ENCODE data around the gene HABP2. TPM values are rescaled to one million over a fixed set of nuclear protein-coding genes. Genes with fewer than 3 reads are reported as not detected.

Gene HABP2
- polyA plus RNA-seq (2013, experiment 1 of 2; ENCODE audit: insufficient read length): not detected
- polyA plus RNA-seq (2013, experiment 2 of 2; ENCODE audit: insufficient read length): not detected

- DNase-seq: no peak
These were observed at the start of gene HABP2 for GRCh38 chr10:113552701-113553100. Gene HABP2 (plus strand): TSS chr10:113553053. CDS start chr10:113553122, 69 bp downstream.

GRCh38 chr10:113503930-113504329 lies 48.9 kb upstream of the HABP2 start:
- no peak for DNase-seq

- no peak for DNase-seq
These were observed 48.4 kb upstream of the HABP2 start for GRCh38 chr10:113504423-113504822.

GRCh38 chr10:113506476-113506875 lies 46.4 kb upstream of the HABP2 start:
- no peak for DNase-seq

- DNase-seq: no peak
These were observed 41.4 kb upstream of the HABP2 start for GRCh38 chr10:113511419-113511818.

- DNase-seq: no peak
These were observed 37.7 kb upstream of the HABP2 start for GRCh38 chr10:113515161-113515560.

GRCh38 chr10:113515601-113516000 lies 37.3 kb upstream of the HABP2 start:
- no peak for DNase-seq

GRCh38 chr10:113516061-113516460 lies 36.8 kb upstream of the HABP2 start:
- DNase-seq: no peak

GRCh38 chr10:113517165-113517900 lies 35.5 kb upstream of the HABP2 start:
- DNase-seq: no peak

- no peak for DNase-seq
These were observed 35.0 kb upstream of the HABP2 start for GRCh38 chr10:113517901-113518260.

- DNase-seq: no peak
These were observed 34.4 kb upstream of the HABP2 start for GRCh38 chr10:113518415-113518814.

- peak; percentile 44 for DNase-seq
These were observed 33.8 kb upstream of the HABP2 start for GRCh38 chr10:113518816-113519591.

GRCh38 chr10:113519681-113520115 lies 33.2 kb upstream of the HABP2 start:
- no peak for DNase-seq

GRCh38 chr10:113520261-113520660 lies 32.6 kb upstream of the HABP2 start:
- DNase-seq: no peak

- DNase-seq: peak; percentile 73
These were observed 32.0 kb upstream of the HABP2 start for GRCh38 chr10:113520690-113521474.

- no peak for DNase-seq
These were observed 31.4 kb upstream of the HABP2 start for GRCh38 chr10:113521475-113521795.

GRCh38 chr10:113522460-113522859 lies 30.4 kb upstream of the HABP2 start:
- no peak for DNase-seq

- DNase-seq: no peak
These were observed 29.8 kb upstream of the HABP2 start for GRCh38 chr10:113523071-113523470.

GRCh38 chr10:113523628-113524027 lies 29.2 kb upstream of the HABP2 start:
- DNase-seq: no peak

- DNase-seq: no peak
These were observed 28.7 kb upstream of the HABP2 start for GRCh38 chr10:113524120-113524519.

- peak; percentile 67 for DNase-seq
These were observed 28.0 kb upstream of the HABP2 start for GRCh38 chr10:113524539-113525490.

- no peak for DNase-seq
These were observed 27.1 kb upstream of the HABP2 start for GRCh38 chr10:113525713-113526112.
